Aorta (tissue), 5 donors: ENCODE measurements around the gene FARP2. TPM values are rescaled to one million over a fixed set of nuclear protein-coding genes. Genes with fewer than 3 reads are reported as not detected.

Experiments
- ATAC-seq: fragments of 200-7000 bp; cut with Tn5 transposase; one replicate; pipeline ENCODE4 v1.9.1; 2022; ENCODE audit warnings: moderate library complexity; ENCODE audit not compliant: low FRiP score
- DNase-seq, 2 donors: peaks; one replicate each; pipeline ENCODE4 v3.0.0-alpha.2; 2020
- H3K27ac ChIP-seq, 2 donors: one replicate each; pipeline ENCODE4 v1.5.1; 2013; ENCODE audit warnings: low read length in 2 of 2, mild to moderate bottlenecking in 2 of 2, moderate library complexity in 2 of 2, control low read depth in 1 of 2, inconsistent platforms in 1 of 2, low read depth in 1 of 2
- H3K27me3 ChIP-seq, 2 donors: one replicate each; pipeline ENCODE4 v1.6.1; 2013; ENCODE audit warnings: control low read depth in 1 of 2, low read length in 1 of 2, mild to moderate bottlenecking in 1 of 2, moderate library complexity in 1 of 2; ENCODE audit not compliant: insufficient read depth in 2 of 2, control insufficient read depth in 1 of 2
- H3K36me3 ChIP-seq, 2 donors: one replicate each; pipeline ENCODE4 v1.6.1; 2013; ENCODE audit warnings: control low read depth in 1 of 2, low read length in 1 of 2, mild to moderate bottlenecking in 1 of 2; ENCODE audit not compliant: insufficient read depth in 2 of 2, control insufficient read depth in 1 of 2
- H3K4me1 ChIP-seq, 2 donors: one replicate each; pipeline ENCODE4 v1.6.1; 2013; ENCODE audit warnings: low read length in 2 of 2, control low read depth in 1 of 2, mild to moderate bottlenecking in 1 of 2, moderate library complexity in 1 of 2; ENCODE audit not compliant: insufficient read depth in 2 of 2, control insufficient read depth in 1 of 2
- H3K4me3 ChIP-seq, 2 donors: one replicate each; pipeline ENCODE4 v1.5.1; 2013; ENCODE audit warnings: low read length in 2 of 2, control low read depth in 1 of 2, mild to moderate bottlenecking in 1 of 2
- H3K9me3 ChIP-seq: one replicate; pipeline ENCODE4 v1.6.1; 2013; ENCODE audit warnings: mild to moderate bottlenecking, low read length; ENCODE audit not compliant: control insufficient read depth
- whole genome bisulfite sequencing, 2 donors: extraction: QIAGEN DNeasy Blood & Tissue Kit; methylation state at CpG; one replicate each; pipeline ENCODE4 v1.1.7; 2013; 5-methylcytosine and 5-hydroxymethylcytosine counted together
- intact Hi-C, 2 donors: fragments of 100-400 bp; cut with DNase I; formaldehyde crosslinking; loops; one replicate each; pipeline versions ENCODE4 v1.14.2 to v1.15.0; 2022
- polyA plus RNA-seq, 2 donors: library from polyadenylated mRNA; stranded (reverse); fragments of 200-250 nt; gene quantifications; one replicate each; pipeline ENCODE4 v1.2.3, GENCODE V29; 2013
- total RNA-seq, 2 donors: library from RNA; stranded (reverse); fragmentation: NEBNext Ultra II Directional; extraction: Animal tissue kit (Norgen Biotek cat#: 25700); gene quantifications; one replicate each; pipeline ENCODE4 v1.2.1, GENCODE V29; 2021
- donor health status: healthy with polysubstance abuse.
- donor health status: Bipolar disorder and iron deficiency.
- donor health status: DM: no; HTN: no; CAD: no.
- donor health status: DM: no; HTN: no; CAD: no.
- donor health status: DM: yes; HTN: yes; CAD: no.

The FARP2 gene
- total and polyA plus RNA-seq, 4 donors: 16.4 to 64.4 (median 48.7) TPM

DNA sequence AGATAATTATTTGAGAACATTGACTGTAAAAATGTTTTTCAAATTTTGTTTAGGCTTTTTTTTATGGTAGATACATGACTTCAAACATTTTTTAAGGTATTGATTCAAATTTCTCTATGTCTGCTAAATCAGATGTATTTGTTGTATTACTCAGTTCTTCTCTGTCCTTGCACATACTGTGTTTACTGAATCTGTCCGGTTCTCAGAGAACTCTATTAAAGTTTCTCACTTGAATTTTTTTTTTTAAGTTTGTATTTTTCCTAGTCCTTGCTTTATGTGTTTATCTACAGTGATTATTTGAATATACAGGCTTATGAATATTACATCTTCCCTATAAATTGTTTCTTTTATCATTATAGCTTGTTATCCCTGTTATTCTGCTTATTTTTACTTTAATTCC, 35.1 kb upstream of the FARP2 start:
- H3K36me3 ChIP-seq: no peaks in the 10 kb centered on the region
- no peaks in the 10 kb centered on the region for H3K27me3 ChIP-seq
- peaks cover 0 to 2% of the 10 kb centered on the region in 2 donors for H3K4me1 ChIP-seq
- intact Hi-C loops: no loop called here
- ATAC-seq (no peak), DNase-seq (no peak)
- 12 to 21% methylated on average over 1 of the region's 1 CpG for WGBS, 2 donors
- H3K9me3 ChIP-seq: no peaks in the 10 kb centered on the region
- no peak overlapping the region for H3K27ac ChIP-seq
- H3K4me3 ChIP-seq: no peak overlapping the region

DNA sequence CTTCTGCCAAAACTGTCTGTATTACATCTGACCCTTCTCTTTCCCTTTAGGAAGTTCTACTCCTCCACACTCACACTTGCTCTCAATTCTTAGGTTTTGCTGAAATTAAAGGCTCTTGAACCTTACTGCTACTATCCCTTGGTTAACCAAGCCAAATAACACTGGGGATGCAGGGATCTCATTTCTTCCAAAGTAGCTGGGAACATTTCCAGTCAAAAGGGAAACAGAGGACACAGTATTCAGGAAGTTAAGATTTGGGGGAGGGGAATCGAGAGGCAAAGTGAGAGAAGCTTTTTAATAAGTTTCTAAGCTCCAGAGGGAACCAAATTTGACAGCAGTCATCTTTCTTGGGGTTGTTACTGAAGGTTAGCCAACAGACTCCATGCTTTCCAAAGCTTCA, 34.2 kb upstream of the FARP2 start:
- no peak overlapping the region for H3K27ac ChIP-seq
- intact Hi-C loops: no loop called here
- ATAC-seq: no peak
- no peak overlapping the region for H3K4me3 ChIP-seq
- H3K4me1 ChIP-seq: no peaks in the 10 kb centered on the region
- no peaks in the 10 kb centered on the region for H3K9me3 ChIP-seq
- H3K36me3 ChIP-seq: no peaks in the 10 kb centered on the region
- no peak for DNase-seq
- WGBS, 2 donors: 13 to 20% methylated on average over 1 of the region's 1 CpG
- no peaks in the 10 kb centered on the region for H3K27me3 ChIP-seq

DNA sequence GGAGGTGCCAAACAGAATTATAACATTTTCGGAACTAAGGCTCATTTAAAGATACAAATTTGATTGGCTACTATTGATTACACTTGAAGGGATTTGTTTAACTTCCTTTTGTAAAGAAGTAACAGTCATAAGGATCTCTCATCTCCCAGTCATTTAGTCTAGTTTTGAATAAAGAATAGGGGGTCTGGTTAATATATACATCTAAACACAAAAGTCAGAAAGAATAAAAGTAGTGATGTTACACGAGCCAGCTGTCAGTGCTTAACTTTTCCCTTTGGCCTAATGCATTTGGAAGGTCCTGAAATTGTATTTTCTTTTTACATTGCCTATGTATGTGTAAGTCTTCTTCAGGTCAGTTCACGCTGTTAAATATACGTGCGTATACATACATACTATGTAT, 32.3 kb upstream of the FARP2 start:
- DNase-seq (no peak), ATAC-seq (no peak)
- intact Hi-C loops: no loop called here
- no peaks in the 10 kb centered on the region for H3K4me1 ChIP-seq
- no peaks in the 10 kb centered on the region for H3K27me3 ChIP-seq
- no peak overlapping the region for H3K27ac ChIP-seq
- no peaks in the 10 kb centered on the region for H3K9me3 ChIP-seq
- WGBS, 2 donors: 61 to 64% methylated on average over 5 of the region's 5 CpGs
- no peaks in the 10 kb centered on the region for H3K36me3 ChIP-seq
- no peak overlapping the region for H3K4me3 ChIP-seq

DNA sequence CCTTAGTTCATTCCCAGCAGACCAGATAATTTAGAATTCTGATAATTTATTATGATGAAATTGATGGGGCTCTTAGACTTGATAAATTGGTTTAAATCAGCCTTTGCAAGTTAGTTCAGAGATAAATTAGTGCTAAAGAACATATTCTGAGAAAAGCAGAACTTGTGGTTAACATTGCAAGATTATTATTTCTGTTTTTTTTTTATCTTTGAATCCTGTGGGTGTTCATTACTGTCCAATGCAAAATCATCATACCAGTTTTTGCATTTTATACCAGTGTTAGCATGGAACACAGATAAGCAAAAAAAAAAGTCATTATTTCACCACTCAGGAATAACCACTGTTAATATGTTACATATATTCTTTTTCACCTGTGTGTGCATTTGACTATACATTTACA, 31.3 kb upstream of the FARP2 start:
- no peaks in the 10 kb centered on the region for H3K4me1 ChIP-seq
- no peak overlapping the region for H3K27ac ChIP-seq
- no peaks in the 10 kb centered on the region for H3K36me3 ChIP-seq
- H3K9me3 ChIP-seq: no peaks in the 10 kb centered on the region
- H3K27me3 ChIP-seq: no peaks in the 10 kb centered on the region
- H3K4me3 ChIP-seq: no peak overlapping the region
- DNase-seq (no peak), ATAC-seq (no peak)
- intact Hi-C loops: no loop called here

DNA sequence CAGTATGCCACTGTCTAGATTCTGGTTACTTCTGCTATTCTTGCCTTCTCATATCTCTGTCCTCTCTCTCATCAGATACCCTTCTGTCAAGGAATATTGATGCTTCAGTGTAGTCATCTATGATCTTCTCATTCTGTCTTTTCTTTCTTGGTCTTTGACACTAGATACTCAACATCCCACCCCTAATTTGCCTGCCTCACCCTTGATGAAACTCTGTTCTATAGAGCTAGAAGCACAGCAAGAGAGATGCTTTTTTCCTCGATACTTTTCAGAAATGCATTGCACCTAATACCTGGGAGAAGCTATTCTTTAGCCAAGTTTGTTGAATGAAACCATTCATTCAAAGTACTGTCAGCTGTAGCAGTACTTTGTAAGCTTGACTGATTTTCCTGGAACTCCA, 30.8 kb upstream of the FARP2 start:
- no peaks in the 10 kb centered on the region for H3K36me3 ChIP-seq
- DNase-seq: no peak
- no peaks in the 10 kb centered on the region for H3K4me1 ChIP-seq
- no peak overlapping the region for H3K4me3 ChIP-seq
- no peaks in the 10 kb centered on the region for H3K27me3 ChIP-seq
- no peak for ATAC-seq
- H3K27ac ChIP-seq: no peak overlapping the region
- WGBS, 2 donors: 83 to 90% methylated on average over 1 of the region's 1 CpG
- intact Hi-C loops: no loop called here
- H3K9me3 ChIP-seq: no peaks in the 10 kb centered on the region

DNA sequence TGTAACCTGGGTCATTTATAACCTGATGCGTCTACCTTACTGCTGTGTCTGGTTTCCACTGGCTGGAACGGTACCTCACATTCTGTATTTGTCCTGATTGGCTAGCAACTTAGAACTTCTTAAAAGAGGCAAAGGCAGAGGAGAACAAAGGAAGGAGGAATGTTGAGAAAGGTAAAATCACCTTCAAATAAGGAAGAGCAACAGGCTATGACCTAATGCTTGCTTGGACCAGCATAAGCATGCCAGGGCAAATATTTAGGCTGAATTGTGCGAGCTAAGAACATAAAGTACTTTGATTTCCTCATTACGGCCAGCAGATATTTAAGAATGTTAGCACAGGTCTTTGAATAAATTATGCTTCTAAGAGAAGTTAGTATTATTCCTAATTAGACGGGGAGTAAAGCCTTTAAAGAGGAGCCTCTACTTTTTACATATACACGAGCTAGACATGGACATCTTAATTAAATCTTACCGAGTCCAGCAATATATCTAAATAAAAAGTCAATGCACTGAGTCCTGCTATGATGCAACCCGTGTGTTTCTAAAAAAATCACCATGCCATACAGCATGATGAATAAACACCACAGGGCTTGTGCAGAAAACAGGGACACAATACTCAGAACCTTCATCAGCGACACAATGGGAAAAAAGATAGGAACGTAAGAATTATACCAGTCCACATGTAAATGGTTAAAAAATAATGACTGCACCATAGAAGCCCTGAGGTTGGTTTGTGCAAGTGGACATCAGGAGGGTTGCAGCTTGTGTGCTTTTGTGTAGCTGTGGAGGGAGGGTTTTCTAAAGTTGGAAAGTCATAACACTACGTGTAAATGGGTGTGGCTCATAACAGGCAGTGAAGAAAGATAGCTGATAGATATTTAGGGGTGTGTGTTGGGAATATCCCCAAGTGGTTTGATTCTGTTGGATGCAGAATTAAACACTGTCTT, 26.1 kb upstream of the FARP2 start:
- WGBS, 2 donors: 89 to 90% methylated on average over 11 of the region's 11 CpGs
- Histone ChIP-seq H3K27me3 (no peaks in the 10 kb centered on the region), H3K4me3 (no peak overlapping the region), H3K27ac (no peak overlapping the region), H3K9me3 (no peaks in the 10 kb centered on the region), H3K4me1 (no peaks in the 10 kb centered on the region), H3K36me3 (no peaks in the 10 kb centered on the region)
- no peak for DNase-seq
- intact Hi-C loops: no loop called here
- no peak for ATAC-seq

DNA sequence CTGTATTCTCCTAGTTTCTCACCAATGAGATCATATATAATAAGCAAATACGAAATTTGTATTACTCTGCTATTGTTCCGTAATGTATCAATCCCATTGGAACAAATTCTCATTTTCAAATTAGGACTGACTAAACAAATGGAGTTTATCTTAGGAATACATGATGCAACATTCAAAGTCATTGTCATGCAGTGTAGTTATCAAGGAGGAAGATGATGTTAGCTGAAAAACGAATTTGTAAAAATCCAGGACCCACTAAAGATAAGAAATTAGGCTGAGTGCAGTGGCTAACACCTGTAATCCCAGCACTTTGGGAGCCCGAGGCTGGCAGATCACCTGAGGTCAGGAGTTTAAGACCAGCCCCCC, 25.5 kb upstream of the FARP2 start:
- 91% methylated on average over 4 of the region's 4 CpGs for WGBS, 2 donors
- no peak overlapping the region for H3K27ac ChIP-seq
- intact Hi-C loops: no loop called here
- ATAC-seq (no peak), DNase-seq (no peak)
- H3K4me3 ChIP-seq: no peak overlapping the region
- no peaks in the 10 kb centered on the region for H3K36me3 ChIP-seq
- no peaks in the 10 kb centered on the region for H3K27me3 ChIP-seq
- no peaks in the 10 kb centered on the region for H3K4me1 ChIP-seq
- H3K9me3 ChIP-seq: no peaks in the 10 kb centered on the region

DNA sequence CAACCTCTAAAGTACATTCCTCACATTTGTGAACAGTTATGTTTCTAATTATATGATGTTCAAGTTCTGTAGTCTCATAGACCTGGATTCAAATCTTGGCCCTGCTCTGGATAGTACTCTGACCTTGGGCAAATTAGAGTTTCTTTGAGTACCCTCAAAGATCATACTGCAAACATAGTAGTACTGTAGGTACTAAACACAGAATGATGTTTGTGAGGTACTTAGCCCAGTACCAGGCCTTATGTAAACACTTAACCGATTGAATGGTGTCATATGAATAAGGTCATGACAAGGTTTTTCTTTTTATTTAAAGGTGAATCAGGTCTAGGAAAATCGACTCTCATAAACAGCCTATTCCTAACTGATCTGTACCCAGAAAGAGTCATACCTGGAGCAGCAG, 21.3 kb upstream of the FARP2 start:
- Histone ChIP-seq H3K36me3 (peaks cover 0 to 2% of the 10 kb centered on the region in 2 donors), H3K27ac (no peak overlapping the region), H3K4me1 (peaks cover 0 to 3% of the 10 kb centered on the region in 2 donors), H3K27me3 (no peaks in the 10 kb centered on the region), H3K4me3 (no peak overlapping the region), H3K9me3 (no peaks in the 10 kb centered on the region)
- WGBS, 2 donors: 73 to 80% methylated on average over 2 of the region's 2 CpGs
- DNase-seq (no peak), ATAC-seq (no peak)
- intact Hi-C loops: no loop called here

DNA sequence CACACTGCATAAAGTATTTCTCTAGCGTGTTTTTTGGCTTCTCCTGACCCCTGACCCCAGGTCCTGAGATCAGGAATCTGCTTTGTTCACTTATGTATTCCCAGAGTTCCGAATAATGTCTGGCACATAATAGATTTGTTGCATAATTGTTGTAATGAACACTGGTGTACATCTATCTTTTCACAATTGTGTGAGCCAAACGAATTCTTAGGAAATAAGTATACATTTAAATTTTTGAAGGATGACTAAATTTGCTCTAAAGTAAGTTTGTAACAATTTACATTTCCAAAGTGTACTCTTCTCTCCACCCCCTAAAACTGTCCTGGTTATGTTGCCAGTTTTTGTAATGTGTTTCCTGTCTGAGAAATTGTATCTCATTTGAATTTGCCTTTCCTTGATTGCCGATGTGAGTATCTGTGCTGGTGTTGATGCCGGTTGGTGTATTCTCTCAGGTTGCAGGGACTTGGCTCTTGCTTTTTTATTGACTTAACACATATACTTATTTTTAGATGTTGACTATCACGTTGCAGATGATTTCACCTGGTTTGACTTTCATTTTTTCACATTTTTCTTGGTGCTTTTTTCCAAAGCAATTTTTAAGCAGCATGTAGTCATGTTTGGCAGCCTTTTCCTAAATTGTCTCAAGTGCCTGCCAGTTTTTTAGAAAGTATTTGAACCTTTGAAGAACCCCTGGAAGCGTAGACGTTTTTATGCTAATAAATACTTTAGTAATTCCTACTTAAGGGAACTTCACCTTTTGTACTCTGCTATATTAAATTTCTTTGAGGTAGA, 16.1 kb upstream of the FARP2 start:
- peaks cover 6 to 7% of the 10 kb centered on the region in 2 donors for H3K36me3 ChIP-seq
- intact Hi-C loops: no loop called here
- H3K4me1 ChIP-seq: peaks cover 3 to 10% of the 10 kb centered on the region in 2 donors
- ATAC-seq (no peak), DNase-seq (no peak)
- no peak overlapping the region for H3K4me3 ChIP-seq
- no peaks in the 10 kb centered on the region for H3K27me3 ChIP-seq
- peak overlapping the region; percentile 10 to 22 for H3K27ac ChIP-seq
- H3K9me3 ChIP-seq: no peaks in the 10 kb centered on the region
- 13 to 14% methylated on average over 8 of the region's 8 CpGs for WGBS, 2 donors
